HG02610 (cell line): ENCODE data around the gene ARHGDIG.

Source experiments
- ATAC-seq: cut with Tn5 transposase; IDR thresholded peaks from one replicate; pipeline ENCODE4 v1.9.1; 2021; ENCODE audit warnings: mild to moderate bottlenecking, moderate library complexity; ENCODE audit not compliant: unreplicated experiment

Gene ARHGDIG

DNA sequence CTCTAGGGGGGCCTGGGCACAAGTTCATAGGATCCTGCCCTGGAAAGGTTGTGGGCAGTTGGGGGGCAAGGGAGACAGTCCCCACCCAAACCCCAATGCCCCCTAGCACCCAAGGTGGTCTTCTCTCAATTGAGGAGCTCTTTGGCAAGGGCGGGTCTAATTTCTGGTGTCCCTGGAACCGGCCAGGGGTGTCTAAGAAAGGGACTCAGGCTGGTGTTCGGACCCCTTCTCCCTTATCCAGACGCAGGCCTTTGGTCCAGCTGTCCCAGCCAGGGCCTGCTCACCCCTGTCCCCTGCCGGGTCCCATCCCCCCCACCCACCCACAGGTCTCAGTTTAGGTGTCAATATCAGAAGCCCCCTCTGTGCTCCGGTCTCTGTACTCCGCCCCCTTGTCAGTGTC is 860 bp upstream of the ARHGDIG start:
- ATAC-seq, result no peak

DNA sequence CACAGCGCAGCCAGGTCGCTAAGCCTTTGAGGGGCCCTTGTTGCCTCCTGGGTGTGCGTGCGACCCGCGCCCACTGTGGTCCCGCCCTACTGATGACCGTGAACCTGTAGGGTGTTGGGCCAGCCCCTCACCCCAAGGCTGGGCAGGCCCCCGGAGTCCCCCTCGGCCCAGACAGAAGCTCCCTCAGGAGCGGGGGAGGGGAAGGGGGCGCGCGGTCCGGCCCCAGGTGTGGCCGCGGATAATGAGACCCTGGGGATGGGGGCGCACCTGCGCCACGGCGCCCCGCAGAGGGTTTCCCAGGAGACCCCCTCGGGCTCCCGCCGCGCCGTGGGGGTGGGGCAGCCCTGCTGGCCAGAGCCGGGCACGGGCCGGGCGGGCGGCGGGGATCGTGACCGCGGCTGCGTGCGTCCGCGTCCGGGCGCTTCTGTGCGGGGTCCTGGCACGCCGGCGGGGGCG is 358 bp upstream of the ARHGDIG start:
- no peak for ATAC-seq

DNA sequence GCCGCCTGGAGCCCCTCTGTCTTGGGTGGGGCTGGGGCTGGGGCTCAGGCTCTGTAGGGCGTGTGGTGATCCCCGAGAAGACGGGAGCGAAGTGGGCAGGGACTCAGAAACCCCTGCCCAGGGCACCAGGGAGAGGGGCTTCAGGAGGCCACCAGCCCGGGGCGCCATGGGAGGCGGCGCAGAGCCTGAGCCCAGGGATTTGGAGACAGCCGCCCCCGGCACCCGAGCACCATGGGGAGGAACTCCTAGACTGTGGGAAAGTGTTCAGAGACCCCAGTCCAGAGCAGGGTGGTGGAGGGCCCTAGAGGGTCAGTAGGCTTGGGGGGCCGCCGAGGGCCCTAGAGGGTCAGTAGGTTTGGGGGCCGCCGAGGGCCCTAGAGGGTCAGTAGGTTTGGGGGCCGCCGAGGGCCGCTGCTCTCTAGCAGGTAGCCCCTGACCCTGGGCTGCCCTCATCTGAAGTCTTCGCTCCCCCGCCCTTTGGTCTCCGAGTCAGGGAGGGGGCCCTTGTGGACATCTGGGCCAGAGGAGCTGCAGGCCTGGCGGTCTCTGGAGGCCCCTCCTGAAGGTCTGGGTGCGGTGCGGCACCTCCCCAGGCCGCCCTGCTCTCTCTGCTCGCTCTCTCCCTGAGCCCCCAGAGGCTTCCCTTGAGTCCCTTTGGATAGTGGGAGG is 734 bp downstream of the ARHGDIG start:
- no peak for ATAC-seq

DNA sequence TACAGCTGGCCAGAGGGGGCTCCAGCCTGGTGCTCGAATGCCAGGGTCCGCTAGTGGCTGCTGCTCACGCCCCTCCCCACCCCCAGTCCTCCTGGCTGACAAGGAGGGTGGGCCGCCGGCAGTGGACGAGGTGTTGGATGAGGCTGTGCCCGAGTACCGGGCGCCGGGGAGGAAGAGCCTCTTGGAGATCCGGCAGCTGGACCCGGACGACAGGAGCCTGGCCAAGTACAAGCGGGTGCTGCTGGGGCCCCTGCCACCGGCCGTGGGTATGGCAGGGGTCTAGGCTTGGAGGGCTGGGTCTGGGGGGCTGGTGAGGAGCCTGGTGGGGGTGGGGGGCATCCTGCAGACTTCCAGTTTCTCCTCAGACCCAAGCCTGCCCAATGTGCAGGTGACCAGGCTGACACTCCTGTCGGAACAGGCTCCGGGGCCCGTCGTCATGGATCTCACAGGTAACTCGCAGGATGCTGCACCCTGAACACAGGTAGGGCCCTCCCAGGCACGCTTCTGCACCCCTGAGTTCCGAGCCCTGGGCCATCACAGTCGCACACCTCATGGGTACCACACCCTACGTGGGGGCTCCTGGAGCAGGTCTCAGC is 1.4 kb downstream of the ARHGDIG start:
- ATAC-seq, result no peak

DNA sequence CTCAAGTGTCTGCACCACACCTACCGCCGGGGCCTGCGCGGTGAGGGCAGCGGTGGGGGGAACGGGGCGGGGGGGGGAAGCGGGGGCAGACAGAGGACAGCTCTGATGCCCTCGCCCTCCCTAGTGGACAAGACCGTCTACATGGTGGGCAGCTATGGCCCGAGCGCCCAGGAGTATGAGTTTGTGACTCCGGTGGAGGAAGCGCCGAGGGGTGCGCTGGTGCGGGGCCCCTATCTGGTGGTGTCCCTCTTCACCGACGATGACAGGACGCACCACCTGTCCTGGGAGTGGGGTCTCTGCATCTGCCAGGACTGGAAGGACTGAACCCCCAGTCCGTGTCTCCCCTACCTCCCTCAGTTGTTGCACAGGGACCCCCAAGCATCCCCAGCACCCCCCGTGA is 2.1 kb downstream of the ARHGDIG start:
- ATAC-seq, result no peak

DNA sequence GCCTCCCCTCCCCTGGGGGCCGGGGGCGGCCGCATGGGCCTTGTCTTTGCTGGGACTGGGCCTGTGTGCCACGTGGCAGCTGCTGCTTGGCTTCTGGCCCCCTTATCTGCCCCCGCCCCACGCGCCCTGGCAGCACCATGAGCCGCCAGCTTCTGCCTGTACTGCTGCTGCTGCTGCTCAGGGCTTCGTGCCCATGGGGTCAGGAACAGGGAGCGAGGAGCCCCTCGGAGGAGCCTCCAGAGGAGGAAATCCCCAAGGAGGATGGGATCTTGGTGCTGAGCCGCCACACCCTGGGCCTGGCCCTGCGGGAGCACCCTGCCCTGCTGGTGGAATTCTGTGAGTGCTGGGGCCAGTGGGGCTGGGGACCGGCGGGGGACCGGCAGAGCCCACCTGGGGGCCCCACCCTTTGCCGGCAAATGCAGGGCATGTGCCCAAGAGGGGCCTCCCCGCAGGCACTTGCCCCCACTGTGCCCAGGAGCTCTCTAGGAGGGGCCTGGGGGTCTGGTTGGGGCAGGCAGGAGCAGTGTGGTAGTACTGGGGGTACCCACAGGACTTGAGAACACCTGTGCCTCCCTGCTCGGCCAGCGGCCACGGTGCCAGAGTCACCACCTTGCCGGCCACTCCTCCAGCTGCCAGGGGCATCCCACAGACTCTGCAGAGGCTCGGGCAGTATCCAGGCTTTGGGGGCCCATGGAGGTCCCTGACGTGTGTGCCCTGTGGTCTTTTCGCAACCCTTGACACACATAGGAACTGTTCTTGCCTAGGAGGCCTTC is 2.8 kb downstream of the ARHGDIG start, which contains the start of gene PDIA2:
Gene PDIA2 (plus strand): TSS at position 132 of the 773 bp plus-strand sequence. CDS start 6 bp downstream, at position 138.
- no peak for ATAC-seq

DNA sequence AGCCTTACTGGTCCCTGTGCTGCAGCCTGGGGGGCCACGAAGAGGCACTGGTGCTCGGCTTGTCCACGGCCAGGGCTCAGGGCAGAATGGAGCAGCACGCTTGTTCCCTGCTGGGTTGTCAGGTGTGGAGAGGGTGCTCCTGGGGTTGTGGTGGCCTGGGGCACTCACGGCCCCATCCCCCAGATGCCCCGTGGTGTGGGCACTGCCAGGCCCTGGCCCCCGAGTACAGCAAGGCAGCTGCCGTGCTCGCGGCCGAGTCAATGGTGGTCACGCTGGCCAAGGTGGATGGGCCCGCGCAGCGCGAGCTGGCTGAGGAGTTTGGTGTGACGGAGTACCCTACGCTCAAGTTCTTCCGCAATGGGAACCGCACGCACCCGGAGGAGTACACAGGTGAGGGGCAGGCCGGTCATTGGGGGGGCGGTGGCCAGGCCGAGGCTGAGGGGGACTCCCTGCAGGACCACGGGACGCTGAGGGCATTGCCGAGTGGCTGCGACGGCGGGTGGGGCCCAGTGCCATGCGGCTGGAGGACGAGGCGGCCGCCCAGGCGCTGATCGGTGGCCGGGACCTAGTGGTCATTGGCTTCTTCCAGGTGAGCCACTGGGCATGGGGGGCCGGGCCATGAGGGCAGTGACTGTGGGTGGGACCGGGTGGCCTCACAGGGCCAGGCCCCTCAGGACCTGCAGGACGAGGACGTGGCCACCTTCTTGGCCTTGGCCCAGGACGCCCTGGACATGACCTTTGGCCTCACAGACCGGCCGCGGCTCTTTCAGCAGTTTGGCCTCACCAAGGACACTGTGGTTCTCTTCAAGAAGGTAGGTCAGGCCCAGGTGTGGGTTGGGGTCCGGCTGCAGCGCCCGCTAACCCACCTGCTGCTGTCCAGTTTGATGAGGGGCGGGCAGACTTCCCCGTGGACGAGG is 4.1 kb downstream of the ARHGDIG start:
- no peak for ATAC-seq

DNA sequence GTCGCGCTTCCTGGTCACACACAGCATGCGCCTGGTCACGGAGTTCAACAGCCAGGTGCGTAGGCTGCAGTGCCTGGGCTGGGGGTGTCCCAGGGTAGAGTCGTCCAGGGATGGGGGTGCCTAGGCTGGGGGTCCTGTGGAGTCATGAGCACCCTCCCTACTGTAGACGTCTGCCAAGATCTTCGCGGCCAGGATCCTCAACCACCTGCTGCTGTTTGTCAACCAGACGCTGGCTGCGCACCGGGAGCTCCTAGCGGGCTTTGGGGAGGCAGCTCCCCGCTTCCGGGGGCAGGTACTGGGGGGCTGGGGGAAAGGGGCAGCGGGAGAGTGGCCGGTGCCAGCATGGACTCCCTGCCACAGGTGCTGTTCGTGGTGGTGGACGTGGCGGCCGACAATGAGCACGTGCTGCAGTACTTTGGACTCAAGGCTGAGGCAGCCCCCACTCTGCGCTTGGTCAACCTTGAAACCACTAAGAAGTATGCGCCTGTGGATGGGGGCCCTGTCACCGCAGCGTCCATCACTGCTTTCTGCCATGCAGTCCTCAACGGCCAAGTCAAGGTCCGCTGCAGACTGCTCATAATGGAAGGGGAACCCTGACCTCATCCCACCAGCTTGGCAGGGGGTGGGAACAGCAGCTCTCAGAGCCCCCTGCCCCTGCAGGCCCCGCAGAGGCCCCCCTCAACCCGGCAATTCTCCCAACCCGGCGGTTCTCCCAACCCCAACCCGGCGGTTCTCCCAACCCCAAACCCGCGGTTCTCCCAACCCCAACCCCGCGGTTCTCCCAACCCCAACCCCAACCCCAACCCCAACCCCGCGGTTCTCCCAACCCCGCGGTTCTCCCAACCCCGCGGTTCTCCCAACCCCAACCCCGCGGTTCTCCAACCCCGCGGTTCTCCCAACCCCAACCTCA is 5.0 kb downstream of the ARHGDIG start:
- ATAC-seq, result no peak

DNA sequence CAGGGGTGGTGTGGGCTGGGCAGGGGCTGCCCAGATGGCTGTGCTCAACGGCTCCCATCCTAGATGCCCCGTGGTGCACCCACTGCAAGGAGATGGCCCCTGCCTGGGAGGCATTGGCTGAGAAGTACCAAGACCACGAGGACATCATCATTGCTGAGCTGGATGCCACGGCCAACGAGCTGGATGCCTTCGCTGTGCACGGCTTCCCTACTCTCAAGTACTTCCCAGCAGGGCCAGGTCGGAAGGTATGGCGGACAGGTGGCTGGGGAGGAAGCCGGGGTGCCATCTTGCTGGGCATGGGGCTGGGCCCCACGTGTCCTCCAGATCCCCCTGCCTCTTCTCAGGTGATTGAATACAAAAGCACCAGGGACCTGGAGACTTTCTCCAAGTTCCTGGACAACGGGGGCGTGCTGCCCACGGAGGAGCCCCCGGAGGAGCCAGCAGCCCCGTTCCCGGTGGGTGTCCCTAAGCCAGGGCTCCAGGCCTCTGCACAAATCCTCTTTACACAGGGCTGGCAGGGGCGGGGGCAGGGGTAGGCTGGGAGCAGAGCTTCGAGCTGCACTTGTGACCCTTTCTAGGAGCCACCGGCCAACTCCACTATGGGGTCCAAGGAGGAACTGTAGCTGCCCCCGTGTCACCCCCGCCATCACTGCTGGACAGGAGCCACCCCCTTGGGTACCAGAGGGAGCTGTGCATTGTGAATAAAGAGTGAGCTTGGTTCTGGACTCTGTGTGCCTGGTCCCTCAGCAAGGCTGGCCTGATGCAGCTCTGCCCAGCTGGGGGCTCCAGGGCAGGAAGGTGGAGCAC is 6.3 kb downstream of the ARHGDIG start:
- ATAC-seq, result no peak

DNA sequence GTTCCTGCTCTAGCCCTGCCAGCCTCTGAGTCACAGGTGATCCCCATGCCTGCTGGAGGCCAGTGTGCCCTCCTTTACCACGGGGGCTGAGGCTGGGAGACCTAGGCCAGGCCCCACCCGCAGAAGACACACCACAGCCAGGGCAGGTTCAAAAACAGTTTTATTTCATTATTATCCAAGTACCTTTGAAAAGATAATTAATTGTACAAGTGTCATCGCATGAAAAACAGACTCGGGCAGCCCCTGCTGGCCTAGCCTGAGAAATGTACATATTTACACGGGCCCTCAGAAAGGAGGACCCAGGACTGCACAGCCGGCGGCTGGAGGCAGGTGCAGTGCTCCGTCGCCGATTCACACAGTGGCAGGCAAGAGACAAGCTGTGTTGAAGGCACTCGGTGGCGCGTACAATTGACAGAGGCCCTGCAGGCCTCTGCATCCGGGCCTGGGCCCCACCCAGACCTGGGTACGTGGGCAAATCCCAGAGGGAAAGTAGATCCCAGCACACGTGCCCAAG is 7.0 kb downstream of the ARHGDIG start:
- no peak for ATAC-seq

DNA sequence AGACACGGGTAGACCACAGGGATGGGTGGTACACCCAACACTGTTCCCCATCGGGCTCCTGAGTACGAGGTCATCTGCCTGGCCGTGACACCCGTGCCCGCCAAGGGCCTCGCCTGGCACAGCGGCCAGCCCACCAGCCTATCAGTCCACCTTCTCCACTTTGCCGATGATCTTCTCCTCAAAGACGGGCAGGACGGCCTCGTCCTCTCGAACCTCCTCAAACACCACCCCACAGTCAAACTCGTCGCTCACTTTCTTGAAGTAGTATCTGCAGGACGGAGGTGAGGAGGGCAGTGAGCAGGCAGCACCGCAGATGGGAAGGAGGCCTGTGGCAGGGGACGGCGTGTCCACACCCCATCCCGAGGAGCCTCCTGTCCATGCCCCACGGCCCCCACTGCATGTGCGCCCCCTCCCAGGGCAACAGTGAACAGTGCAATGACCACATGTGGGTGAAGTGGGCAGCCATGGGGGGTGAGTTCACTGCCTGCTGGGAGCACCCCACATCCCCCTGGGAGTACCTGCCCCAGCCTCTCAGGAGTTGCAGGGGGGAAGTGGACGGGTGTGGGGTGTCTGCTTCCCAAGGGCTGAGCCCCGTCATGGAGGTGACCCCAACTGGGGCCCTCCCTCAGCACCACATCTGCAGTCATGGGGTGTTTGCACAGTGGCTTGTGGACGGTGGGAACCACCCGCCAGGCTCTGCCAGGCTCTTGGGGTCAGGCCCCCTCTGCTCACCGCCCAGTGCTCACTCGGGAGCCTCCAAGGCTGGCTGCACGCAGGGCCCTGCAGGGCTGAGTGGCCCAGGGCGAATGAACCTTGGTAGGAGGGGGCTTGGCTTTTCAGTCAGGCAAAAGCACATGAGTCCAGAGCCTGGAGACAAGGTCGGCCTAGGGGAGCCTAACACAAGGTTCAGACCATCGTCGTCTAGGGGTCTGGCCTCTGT is 7.9 kb downstream of the ARHGDIG start:
- ATAC-seq, result no peak

DNA sequence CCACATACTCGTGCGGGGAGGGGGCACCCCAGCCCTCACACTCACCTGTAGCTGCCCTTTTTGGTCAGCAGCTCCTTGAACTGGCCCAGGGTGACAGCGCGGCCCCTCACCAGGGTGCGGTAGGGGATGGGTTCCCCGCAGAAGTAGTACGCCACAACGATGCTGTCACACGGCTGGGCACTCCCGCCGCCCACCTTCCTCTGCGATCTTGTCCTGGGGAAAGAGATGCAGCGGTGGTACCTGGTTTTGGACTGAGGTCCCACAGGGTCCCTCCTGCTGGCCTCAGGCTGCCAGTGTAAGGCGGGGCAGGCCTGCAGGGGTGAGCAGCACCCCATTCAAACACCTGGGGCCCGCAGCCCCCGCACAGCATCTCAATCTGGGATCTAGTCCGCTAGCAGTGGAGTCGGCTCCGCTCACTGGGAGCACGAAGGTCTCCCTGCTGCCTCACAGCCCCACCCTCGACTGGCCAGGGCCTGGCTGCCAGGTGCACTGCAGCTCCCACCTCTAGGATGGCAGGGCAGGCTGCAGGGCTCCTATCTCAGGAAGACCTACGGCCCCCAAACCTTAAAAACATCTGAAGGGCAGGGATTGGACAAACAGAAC is 9.1 kb downstream of the ARHGDIG start:
- no peak for ATAC-seq

DNA sequence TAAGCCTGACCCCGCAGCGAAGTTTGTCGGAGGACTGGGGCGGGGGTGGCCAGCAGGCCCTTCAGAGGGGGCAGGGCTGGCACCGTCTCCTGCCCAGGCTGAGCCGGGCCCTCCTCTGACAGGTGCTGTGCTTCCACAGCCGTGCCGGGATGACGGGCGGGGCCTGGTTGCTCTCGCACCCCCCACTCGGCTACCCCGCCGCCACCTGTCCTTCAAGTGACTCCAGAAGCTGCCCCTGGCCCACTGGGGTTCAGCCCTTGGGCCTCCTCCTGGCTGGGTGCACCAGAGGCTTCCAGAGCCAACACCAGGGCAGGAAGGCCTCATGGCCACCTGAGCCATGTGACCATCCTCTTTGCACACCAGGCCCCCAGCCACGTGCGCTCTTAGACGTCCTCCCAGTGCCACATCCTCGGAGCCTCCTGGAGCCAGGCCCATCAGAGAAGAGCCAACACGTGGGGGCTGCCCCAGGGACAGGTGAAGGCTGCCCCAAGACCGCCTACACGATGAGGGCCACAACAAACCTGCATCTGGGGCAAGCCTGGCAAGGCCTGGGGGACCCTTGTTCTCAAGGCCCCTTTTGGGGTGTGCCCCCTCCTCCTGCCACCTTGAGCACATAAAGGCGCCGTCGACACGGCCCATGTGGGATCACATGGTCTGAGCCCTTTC is 9.8 kb downstream of the ARHGDIG start:
- ATAC-seq, result no peak

DNA sequence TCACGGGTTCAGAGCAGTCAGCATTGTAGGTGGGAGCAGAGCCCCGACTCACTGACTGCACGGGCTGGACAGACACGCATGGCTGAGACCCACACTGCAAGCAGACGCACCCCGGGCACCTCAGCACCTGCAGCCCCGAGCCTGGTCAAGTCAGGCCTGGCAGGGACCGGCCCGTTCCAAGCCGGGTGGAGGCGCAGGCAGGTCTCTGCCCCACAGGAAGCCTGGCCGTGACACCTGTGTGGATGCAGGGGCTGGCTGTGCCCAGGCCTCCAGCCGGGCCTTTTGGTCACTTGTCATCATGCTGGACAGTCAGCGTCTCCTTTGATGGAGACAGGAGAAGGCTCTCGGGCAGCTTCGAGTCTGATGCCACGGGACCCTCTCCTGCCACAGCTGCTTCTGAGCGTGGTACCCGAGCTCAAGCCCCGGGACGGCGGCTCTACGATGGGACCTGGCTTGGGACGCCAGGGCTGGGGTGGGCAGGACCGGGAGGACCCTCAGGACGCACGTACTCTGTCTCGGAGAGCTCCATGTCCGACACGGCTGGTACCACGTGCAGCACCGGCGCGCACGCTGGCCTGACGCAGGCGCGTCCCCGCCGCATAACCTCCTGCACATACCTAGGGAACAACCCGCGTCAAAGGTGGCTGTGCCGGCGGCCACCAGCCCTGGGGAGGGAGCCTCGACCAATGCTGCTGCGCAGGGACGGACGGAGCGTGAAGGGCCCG is 10.5 kb downstream of the ARHGDIG start:
- no peak for ATAC-seq

DNA sequence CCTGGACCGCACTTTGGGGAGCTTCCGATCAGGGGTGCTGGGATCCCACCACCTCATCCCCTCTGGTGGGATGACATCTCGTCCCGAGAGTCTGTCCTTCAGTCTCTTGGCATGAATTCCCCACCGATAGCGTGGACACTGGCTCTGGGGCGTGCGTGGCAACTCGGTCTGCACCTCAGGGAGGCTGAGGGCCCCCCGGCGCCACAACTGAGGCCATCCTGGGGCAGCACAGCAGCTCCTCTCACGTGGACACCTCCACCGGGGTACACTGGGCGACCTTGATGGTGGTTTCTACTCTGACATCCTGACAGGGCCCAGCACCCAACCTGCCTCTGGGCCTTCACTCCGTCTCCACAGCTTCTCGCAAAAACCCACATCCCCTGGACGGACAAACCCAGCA is 11.1 kb downstream of the ARHGDIG start:
- no peak for ATAC-seq
